GM12873 (cell line): Measurements from ENCODE around the gene ADAM30.

ENCODE experiments used
- CTCF ChIP-seq: IDR thresholded peaks from 2 replicates; pipeline ENCODE4 v1.5.1; 2012; ENCODE audit warnings: low read depth, mild to moderate bottlenecking, moderate library complexity, low read length, control low read depth; ENCODE audit not compliant: insufficient read depth; ENCODE audit errors: missing control alignments

Gene ADAM30

GRCh38 chr1:119909890-119910596 lies 13.7 kb upstream of the ADAM30 start:
- no peak for TF ChIP-seq CTCF

DNA sequence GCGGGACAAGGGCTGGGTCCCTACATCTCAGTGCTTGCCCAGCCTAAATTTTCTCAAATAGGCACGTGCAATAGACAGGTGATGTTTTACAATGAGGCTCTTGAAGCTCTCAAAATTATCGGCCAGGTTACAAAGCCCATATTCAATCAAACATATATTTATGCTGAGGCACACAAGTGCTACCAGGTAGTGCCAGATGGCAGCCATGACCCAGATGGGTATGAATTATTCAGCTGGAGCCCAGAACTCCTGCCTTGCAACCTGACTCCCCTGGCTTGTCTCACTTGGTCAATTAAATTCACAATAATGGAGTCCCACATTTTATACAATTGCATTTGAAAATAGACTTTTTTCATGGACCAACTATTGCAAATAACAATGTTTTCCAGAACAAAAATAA lies 12.3 kb upstream of the ADAM30 start:
- no peak for TF ChIP-seq CTCF

GRCh38 chr1:119906927-119907652 lies 10.8 kb upstream of the ADAM30 start:
- TF ChIP-seq CTCF: no peak

- no peak for TF ChIP-seq CTCF
These were observed 7.1 kb upstream of the ADAM30 start for GRCh38 chr1:119903443-119903835.

DNA sequence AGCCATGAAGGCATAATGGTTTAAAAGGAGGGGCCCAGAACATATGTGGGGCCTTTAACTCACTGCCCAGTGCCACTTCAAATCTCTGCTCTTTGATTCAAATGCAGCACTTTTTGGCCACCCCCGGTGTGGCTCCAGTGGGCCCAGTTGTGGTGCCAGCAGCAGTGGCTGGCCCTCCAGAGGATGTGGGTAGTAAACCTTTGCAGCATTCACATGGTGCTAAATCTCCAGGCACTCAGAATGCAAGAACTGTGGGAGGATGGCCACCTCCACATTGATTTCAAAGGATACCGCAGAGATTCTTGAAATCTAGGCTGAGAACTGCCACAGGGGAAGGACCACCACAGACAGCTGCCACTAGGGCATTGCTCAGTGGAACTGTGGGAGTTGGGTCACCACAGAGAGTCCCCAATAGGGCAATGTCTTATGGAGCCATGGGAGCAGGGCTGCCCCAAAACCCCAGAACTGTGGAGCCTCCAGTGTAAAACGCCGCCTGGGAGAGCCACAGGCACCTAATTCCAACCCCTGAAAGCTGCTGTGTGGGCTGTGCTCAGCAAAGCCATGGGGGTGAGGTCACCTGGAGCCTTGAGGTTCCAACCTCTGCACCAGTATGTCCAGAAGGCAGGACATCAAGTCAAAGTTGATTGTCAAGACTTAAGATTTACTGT lies 6.6 kb upstream of the ADAM30 start:
- no peak for TF ChIP-seq CTCF

GRCh38 chr1:119898981-119899720 lies 2.8 kb upstream of the ADAM30 start:
- no peak for TF ChIP-seq CTCF

DNA sequence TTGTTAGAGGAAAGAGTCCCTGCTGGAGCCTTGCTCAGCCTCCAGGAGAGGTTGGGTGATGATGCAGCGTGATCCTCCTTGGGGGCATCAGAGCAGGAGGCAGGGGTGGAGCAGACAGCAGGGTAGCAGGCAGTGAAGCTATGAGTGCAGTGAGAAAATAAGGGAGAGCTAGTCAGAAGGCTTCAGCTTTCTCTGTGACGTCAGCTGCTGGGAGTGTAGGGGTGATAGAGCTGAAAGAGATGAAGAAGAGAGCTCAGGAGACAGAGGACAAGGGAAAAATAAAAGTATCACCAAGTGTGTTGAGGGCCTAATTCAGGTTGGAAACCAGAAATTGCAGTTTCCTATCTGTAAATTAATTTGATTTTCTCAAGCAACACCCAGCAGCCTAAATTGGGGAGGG lies 2.2 kb upstream of the ADAM30 start:
- TF ChIP-seq CTCF: no peak
